Keratinocyte (primary cell): ENCODE results near the gene ANKFN1. TPM values are rescaled to one million over a fixed set of nuclear protein-coding genes. Genes with fewer than 3 reads are reported as not detected.

ENCODE experiments used
- DNase-seq: peaks from one replicate; pipeline ENCODE4 v3.0.0-alpha.2; 2011; ENCODE audit warnings: low read depth, missing footprints, low spot score
- FAIRE-seq: peaks from 2 replicates; lab custom pipeline; 2011; peaks lifted over from hg19 to GRCh38; lab: Jason Lieb, UNC
- H2AFZ ChIP-seq: 2 replicates; pipeline ENCODE4 v1.6.0; 2012; ENCODE audit warnings: low read length, control low read depth, inconsistent platforms; ENCODE audit not compliant: control insufficient read depth
- H3K27ac ChIP-seq: 2 replicates; pipeline ENCODE4 v1.5.1; 2011; ENCODE audit warnings: low read length; ENCODE audit not compliant: control insufficient read depth, insufficient read depth
- H3K27me3 ChIP-seq: 3 replicates; pipeline ENCODE4 v1.6.0; 2011; ENCODE audit warnings: low read length; ENCODE audit not compliant: control insufficient read depth, insufficient read depth; ENCODE audit errors: extremely low read depth
- H3K36me3 ChIP-seq, 2 experiments: 2 replicates in 1 of 2; 3 replicates in 1 of 2; pipeline ENCODE4 v1.5.1; 2011; ENCODE audit warnings: low read length in 2 of 2, mild to moderate bottlenecking in 1 of 2; ENCODE audit not compliant: control insufficient read depth in 2 of 2, insufficient read depth in 2 of 2; ENCODE audit errors: extremely low read depth in 1 of 2
- H3K4me1 ChIP-seq: 3 replicates; pipeline ENCODE4 v1.5.1; 2011; ENCODE audit warnings: low read length; ENCODE audit not compliant: control insufficient read depth, insufficient read depth; ENCODE audit errors: extremely low read depth
- H3K4me2 ChIP-seq: 3 replicates; pipeline ENCODE4 v1.6.0; 2011; ENCODE audit warnings: low read depth, low read length; ENCODE audit not compliant: control insufficient read depth, insufficient read depth; ENCODE audit errors: extremely low read depth
- H3K4me3 ChIP-seq, 3 experiments: fragments of 200-600 bp in 1 of 3; sonication (generic) in 1 of 3; 2 replicates in 2 of 3; 3 replicates in 1 of 3; pipeline ENCODE4 v1.5.1; 2011 to 2016; ENCODE audit warnings: low read length in 3 of 3, mild to moderate bottlenecking in 3 of 3, control low read depth in 2 of 3, inconsistent platforms in 1 of 3, low read depth in 1 of 3, mixed read lengths in 1 of 3, mixed run types in 1 of 3, moderate library complexity in 1 of 3; ENCODE audit not compliant: control insufficient read depth in 2 of 3, insufficient read depth in 2 of 3; ENCODE audit errors: extremely low read depth in 1 of 3
- H3K79me2 ChIP-seq: 2 replicates; pipeline ENCODE4 v1.6.0; 2012; ENCODE audit warnings: low read length; ENCODE audit not compliant: control insufficient read depth, insufficient read depth
- H3K9ac ChIP-seq: 3 replicates; pipeline ENCODE4 v1.6.0; 2011; ENCODE audit warnings: low read length; ENCODE audit not compliant: control insufficient read depth, insufficient read depth; ENCODE audit errors: extremely low read depth
- H3K9me1 ChIP-seq: 3 replicates; pipeline ENCODE4 v1.6.0; 2011; ENCODE audit warnings: low read length; ENCODE audit not compliant: control insufficient read depth, insufficient read depth; ENCODE audit errors: extremely low read depth
- H3K9me3 ChIP-seq: 2 replicates; pipeline ENCODE4 v1.5.1; 2012; ENCODE audit warnings: low read depth, low read length; ENCODE audit not compliant: control insufficient read depth
- H4K20me1 ChIP-seq: 3 replicates; pipeline ENCODE4 v1.6.0; 2011; ENCODE audit warnings: low read length; ENCODE audit not compliant: control insufficient read depth, insufficient read depth; ENCODE audit errors: extremely low read depth
- CTCF ChIP-seq, 3 experiments: IDR thresholded peaks in 1 of 3; conservative IDR thresholded peaks in 1 of 3; optimal IDR thresholded peaks in 1 of 3; 2 replicates in 2 of 3; 3 replicates in 1 of 3; pipeline versions ENCODE3 to v1.5.1; 2011; ENCODE audit warnings: low read length in 3 of 3, mild to moderate bottlenecking in 3 of 3, moderate library complexity in 2 of 3, control low read depth in 1 of 3, inconsistent platforms in 1 of 3; ENCODE audit not compliant: insufficient read depth in 2 of 3; ENCODE audit errors: extremely low read depth in 1 of 3
- EZH2 ChIP-seq: IDR thresholded peaks from one replicate; pipeline ENCODE4 v1.6.1; 2012; ENCODE audit warnings: inconsistent platforms, mild to moderate bottlenecking, low read length, moderate library complexity
- dilution Hi-C: fragments of 300-500 bp; cut with MboI; formaldehyde crosslinking; loops from one replicate; pipeline ENCODE4 v1.7.0; 2020; ENCODE audit warnings: low sequenced_read_pairs; ENCODE audit not compliant: extremely low pct_ligation_motif_present
- polyA plus RNA-seq, 5 experiments: library from polyadenylated mRNA; depleted of rRNA in 3 of 5; stranded (reverse) in 3 of 5; stranded (forward) in 1 of 5; unstranded in 1 of 5; fragments of >200 nt; gene quantifications; 1 replicate in 1 of 5; 2 replicates in 3 of 5; 3 replicates in 1 of 5; pipeline versions ENCODE4 v1.2.1 to v1.2.3, GENCODE V29; 2011 to 2012; ENCODE audit warnings: missing spikeins in 2 of 5, low read depth in 1 of 5, low replicate concordance in 1 of 5

ANKFN1 gene
- polyA plus RNA-seq, 1 donor (not counting 4 experiments of a cell fraction or from before 2014, with no cell fraction given) = 0.12 TPM

- dilution Hi-C loops = no loop called here
- Histone ChIP-seq H3K4me1 (no peaks in the 10 kb centered on the region), H3K79me2 (no peaks in the 10 kb centered on the region), H3K9ac (no peak overlapping the region), H4K20me1 (no peaks in the 10 kb centered on the region), H3K36me3 (no peaks in the 10 kb centered on the region), H3K27ac (no peak overlapping the region), H3K4me2 (no peak overlapping the region), H3K9me1 (no peaks in the 10 kb centered on the region), H3K4me3 (no peak overlapping the region), H3K9me3 (no peaks in the 10 kb centered on the region), H2AFZ (no peak overlapping the region), H3K27me3 (no peaks in the 10 kb centered on the region)
- FAIRE-seq (no peak), DNase-seq (no peak)
- no peak for TF ChIP-seq CTCF (optimal IDR thresholded peaks at IDR 0.05 in 1 of 3, IDR thresholded peaks at IDR 0.05 in 1 of 3, conservative IDR thresholded peaks at IDR 0.05 in 1 of 3; ENCODE audit: extremely low read depth in 1 of 3, insufficient read depth in 2 of 3, low read length in 3 of 3)
- TF ChIP-seq EZH2 = no peak
Observed at GRCh38 chr17:56184650-56185049, 31.4 kb downstream of the ANKFN1 start.

- Histone ChIP-seq H3K9me1 (no peaks in the 10 kb centered on the region), H3K4me1 (no peaks in the 10 kb centered on the region), H3K79me2 (no peaks in the 10 kb centered on the region), H3K36me3 (no peaks in the 10 kb centered on the region), H3K4me2 (no peak overlapping the region), H3K27ac (no peak overlapping the region), H4K20me1 (no peaks in the 10 kb centered on the region), H3K9me3 (no peaks in the 10 kb centered on the region), H3K27me3 (no peaks in the 10 kb centered on the region), H3K9ac (no peak overlapping the region), H2AFZ (no peak overlapping the region), H3K4me3 (no peak overlapping the region)
- TF ChIP-seq CTCF (optimal IDR thresholded peaks at IDR 0.05 in 1 of 3, IDR thresholded peaks at IDR 0.05 in 1 of 3, conservative IDR thresholded peaks at IDR 0.05 in 1 of 3; ENCODE audit: extremely low read depth in 1 of 3, insufficient read depth in 2 of 3, low read length in 3 of 3) (no peak), EZH2 (no peak)
- FAIRE-seq (no peak), DNase-seq (no peak)
- dilution Hi-C loops = no loop called here
Observed at GRCh38 chr17:56185491-56186221, 32.4 kb downstream of the ANKFN1 start.
